GM12801 (cell line): Measurements from ENCODE around the gene SMIM7.

Source experiments
- CTCF ChIP-seq: IDR thresholded peaks from one replicate; pipeline ENCODE4 v1.5.1; 2011; ENCODE audit warnings: control low read depth; ENCODE audit not compliant: insufficient read length; ENCODE audit errors: extremely low read depth

Gene SMIM7

GRCh38 chr19:16625163-16625958, 34.6 kb downstream of the SMIM7 start:
- no peak for TF ChIP-seq CTCF

- no peak for TF ChIP-seq CTCF
Measured at GRCh38 chr19:16624236-16624635, 35.7 kb downstream of the SMIM7 start.

GRCh38 chr19:16623576-16623975, 36.4 kb downstream of the SMIM7 start:
- TF ChIP-seq CTCF: no peak

GRCh38 chr19:16623066-16623465, 36.9 kb downstream of the SMIM7 start:
- TF ChIP-seq CTCF: no peak

- TF ChIP-seq CTCF: no peak
Measured at GRCh38 chr19:16621165-16621800, 38.7 kb downstream of the SMIM7 start.

GRCh38 chr19:16620584-16620983, 39.4 kb downstream of the SMIM7 start:
- TF ChIP-seq CTCF: no peak

GRCh38 chr19:16620018-16620417, 39.9 kb downstream of the SMIM7 start:
- no peak for TF ChIP-seq CTCF
